DMS79 treated with DMSO at 0.1 percent for 48 hours (cell line): ENCODE results near the gene SRRM2.

Experiments used
- DNase-seq: peaks from one replicate; lab custom pipeline; 2025; lab: John Stamatoyannopoulos, UW

Gene SRRM2

DNA sequence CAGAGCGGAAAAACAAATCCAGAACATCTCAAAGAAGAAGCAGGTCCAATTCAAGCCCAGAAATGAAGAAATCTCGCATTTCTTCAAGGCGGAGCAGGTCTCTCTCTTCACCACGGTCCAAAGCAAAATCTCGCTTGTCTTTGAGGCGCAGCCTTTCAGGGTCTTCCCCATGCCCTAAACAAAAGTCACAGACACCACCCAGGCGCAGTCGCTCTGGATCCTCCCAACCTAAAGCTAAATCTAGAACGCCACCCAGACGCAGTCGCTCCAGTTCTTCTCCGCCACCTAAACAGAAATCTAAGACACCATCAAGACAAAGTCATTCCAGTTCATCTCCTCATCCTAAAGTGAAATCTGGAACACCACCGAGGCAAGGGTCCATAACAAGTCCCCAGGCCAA, 10.3 kb downstream of the SRRM2 start:
- no peak for DNase-seq

DNA sequence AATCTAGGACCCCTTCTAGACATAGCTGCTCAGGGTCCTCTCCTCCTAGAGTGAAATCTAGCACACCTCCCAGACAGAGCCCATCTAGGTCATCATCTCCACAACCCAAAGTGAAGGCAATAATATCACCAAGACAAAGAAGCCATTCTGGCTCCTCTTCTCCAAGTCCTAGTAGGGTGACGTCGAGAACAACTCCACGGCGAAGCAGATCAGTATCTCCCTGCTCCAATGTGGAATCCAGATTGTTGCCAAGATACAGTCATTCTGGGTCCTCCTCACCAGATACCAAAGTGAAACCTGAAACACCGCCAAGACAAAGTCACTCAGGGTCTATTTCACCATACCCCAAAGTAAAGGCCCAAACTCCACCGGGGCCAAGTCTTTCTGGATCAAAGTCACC, 10.7 kb downstream of the SRRM2 start:
- DNase-seq = no peak

DNA sequence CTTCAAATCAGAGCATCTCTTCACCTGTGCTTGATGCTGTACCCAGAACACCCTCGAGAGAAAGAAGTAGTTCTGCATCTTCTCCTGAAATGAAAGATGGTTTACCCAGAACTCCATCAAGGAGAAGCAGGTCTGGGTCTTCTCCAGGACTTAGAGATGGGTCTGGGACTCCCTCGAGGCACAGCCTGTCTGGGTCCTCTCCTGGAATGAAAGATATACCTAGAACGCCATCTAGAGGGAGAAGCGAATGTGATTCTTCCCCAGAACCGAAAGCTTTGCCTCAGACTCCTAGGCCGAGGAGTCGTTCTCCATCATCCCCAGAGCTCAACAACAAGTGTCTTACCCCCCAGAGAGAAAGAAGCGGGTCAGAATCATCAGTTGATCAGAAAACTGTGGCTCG, 12.3 kb downstream of the SRRM2 start:
- DNase-seq = no peak

DNA sequence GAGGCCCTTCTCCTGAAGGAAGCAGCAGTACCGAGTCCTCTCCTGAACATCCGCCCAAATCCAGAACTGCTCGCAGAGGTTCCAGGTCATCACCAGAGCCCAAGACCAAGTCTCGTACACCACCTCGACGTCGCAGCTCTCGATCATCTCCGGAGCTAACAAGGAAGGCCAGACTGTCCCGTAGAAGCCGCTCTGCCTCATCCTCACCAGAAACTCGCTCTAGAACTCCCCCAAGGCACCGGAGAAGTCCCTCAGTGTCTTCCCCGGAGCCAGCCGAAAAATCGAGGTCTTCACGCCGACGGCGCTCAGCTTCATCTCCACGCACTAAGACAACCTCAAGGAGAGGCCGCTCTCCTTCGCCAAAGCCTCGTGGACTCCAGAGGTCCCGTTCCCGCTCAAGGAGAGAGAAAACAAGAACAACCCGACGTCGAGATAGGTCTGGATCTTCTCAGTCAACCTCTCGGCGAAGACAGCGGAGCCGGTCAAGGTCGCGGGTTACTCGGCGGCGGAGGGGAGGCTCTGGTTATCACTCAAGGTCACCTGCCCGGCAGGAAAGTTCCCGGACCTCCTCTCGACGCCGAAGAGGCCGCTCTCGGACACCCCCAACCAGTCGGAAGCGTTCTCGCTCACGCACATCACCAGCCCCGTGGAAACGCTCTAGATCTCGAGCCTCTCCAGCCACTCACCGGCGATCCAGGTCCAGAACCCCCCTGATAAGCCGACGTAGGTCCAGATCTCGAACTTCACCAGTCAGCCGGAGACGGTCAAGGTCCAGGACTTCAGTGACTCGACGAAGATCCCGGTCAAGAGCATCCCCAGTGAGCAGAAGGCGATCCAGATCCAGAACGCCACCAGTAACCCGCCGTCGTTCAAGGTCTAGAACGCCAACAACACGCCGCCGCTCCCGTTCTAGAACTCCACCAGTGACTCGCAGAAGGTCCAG, 13.3 kb downstream of the SRRM2 start:
- no peak for DNase-seq

DNA sequence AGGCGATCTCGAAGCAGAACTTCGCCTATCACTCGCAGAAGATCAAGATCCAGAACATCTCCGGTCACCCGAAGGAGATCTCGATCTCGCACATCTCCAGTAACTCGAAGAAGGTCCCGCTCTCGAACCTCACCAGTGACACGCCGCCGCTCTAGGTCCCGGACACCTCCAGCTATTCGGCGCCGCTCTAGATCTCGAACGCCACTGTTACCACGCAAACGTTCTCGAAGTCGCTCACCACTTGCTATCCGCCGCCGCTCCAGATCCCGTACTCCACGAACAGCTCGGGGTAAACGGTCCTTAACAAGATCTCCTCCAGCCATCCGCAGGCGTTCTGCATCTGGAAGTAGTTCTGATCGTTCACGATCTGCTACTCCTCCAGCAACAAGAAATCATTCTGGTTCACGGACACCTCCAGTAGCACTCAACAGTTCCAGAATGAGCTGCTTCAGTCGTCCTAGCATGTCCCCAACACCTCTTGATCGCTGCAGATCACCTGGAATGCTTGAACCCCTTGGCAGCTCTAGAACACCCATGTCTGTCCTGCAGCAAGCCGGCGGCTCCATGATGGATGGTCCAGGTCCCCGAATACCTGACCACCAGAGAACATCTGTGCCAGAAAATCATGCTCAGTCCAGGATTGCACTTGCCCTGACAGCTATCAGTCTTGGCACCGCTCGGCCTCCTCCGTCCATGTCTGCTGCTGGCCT, 14.1 kb downstream of the SRRM2 start:
- no peak for DNase-seq

DNA sequence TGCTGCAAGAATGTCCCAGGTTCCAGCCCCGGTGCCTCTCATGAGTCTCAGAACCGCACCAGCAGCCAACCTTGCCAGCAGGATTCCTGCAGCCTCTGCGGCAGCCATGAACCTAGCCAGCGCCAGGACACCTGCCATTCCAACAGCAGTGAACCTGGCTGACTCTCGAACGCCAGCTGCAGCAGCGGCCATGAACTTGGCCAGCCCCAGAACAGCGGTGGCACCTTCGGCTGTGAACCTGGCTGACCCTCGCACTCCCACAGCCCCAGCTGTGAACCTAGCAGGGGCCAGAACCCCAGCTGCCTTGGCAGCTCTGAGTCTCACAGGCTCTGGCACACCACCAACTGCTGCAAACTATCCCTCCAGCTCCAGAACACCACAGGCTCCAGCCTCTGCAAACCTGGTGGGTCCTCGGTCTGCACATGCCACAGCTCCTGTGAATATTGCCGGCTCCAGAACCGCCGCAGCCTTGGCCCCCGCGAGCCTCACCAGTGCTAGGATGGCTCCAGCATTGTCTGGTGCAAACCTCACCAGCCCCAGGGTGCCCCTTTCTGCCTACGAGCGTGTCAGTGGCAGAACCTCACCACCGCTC, 14.8 kb downstream of the SRRM2 start:
- no peak for DNase-seq

DNA sequence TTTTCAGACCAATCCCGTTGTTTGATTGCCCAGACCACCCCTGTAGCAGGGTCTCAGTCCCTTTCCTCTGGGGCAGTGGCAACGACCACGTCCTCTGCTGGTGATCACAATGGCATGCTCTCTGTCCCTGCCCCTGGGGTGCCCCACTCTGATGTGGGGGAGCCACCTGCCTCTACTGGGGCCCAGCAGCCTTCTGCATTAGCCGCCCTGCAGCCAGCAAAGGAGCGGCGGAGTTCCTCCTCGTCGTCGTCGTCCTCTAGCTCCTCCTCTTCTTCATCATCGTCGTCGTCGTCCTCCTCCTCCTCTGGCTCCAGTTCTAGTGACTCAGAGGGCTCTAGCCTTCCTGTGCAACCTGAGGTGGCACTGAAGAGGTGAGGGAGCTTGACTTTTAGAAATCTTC, 15.5 kb downstream of the SRRM2 start:
- DNase-seq = no peak

DNA sequence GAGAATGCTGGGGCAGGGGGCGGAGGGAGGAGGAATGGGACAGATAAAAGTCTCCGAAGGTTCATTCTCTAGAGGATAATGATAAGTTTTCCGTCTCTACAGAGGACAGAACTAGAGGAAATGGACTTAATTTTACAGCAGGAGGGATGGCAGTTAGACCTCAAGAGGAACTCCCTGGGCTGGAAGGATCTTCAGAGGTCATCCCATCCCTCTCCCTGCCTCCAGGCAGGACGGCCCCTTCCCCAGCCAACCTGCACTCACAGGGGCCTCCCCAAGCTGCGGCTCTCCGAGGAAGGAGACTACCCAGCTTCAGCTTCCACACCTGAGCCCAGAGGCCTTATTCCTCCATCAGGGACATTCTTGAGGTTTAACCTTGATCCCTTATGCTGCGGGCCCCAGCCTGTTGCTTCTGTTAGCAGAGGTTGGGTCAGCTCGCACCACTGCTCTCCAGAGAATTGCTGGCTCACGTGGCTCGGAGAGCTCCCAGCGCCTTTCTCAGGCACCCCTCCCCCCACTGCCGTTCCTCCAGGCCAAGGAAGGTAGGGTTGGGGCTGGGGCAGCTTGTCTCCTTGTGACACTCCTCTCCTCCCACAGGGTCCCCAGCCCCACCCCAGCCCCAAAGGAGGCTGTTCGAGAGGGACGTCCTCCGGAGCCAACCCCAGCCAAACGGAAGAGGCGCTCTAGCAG, 16.1 kb downstream of the SRRM2 start:
- no peak for DNase-seq

DNA sequence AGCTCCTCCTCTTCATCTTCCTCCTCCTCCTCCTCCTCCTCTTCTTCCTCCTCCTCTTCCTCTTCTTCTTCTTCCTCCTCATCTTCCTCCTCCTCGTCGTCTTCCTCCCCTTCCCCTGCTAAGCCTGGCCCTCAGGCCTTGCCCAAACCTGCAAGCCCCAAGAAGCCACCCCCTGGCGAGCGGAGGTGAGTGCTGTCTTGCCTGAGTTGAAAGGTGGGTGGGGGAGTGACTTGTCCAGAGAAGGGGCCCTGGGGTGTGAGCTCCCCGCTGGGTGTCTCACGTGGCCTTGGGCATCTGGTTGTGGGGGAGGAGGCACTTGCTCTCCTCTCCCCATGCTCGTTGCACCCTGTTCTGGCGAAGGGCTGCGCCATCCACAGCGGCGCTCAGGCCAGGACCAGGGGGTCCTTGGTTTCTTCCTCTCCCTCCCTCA, 16.7 kb downstream of the SRRM2 start:
- DNase-seq = no peak

DNA sequence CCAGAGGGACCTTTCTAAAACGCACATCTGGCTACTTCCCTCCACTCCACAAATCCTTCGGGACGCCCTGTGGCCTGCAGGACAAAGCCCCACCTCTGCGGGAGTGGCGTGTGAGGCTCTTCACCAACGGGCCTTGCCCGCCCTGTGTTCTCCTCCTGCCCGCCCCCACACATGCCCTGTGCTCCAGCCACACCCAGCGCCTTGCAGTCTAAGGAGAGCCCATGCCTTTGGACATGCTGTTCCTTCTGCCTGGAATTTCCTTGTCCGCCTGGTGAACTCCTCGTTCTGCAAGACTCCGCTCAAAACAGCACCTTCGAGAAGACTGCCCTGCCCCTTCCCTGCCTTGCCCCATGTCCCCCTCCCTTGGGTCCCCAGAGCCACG, 17.2 kb downstream of the SRRM2 start:
- DNase-seq = no peak

DNA sequence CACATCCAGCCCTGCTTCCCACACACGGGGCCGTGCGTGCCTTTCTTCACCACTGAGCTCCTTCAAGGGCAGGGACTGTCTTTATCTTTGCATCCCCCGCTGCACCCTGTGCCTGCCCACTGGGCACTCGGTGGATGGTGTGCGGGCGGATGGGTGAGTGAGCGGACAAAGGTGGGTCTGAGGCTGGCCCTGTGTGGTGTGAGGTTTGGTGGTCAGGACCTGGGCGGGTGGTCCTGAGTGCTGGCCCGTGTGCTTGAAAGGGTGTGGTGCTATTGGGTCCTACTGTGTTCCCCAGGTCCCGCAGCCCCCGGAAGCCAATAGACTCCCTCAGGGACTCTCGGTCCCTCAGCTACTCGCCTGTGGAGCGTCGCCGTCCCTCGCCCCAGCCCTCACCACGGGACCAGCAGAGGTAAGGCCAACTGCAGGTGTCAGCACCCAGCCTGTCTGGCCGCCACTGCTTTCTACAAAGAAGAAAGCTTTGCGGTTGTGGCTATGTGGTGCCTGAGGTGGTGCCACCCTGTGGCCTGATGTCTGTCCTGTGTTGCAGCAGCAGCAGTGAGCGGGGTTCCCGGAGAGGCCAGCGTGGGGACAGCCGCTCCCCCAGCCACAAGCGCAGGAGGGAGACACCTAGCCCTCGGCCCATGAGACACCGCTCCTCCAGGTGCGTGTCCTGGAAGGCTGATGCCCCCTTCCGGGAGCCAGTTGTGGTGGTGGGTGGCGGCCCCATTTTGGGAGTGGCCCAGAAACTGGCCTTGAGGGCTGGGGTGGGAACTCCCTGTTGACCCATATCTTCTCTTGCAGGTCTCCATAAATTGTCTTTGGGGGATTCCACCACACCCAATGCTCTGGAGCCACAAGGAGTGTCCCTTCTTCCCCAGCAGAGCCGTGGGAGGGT, 17.9 kb downstream of the SRRM2 start:
- DNase-seq = no peak

DNA sequence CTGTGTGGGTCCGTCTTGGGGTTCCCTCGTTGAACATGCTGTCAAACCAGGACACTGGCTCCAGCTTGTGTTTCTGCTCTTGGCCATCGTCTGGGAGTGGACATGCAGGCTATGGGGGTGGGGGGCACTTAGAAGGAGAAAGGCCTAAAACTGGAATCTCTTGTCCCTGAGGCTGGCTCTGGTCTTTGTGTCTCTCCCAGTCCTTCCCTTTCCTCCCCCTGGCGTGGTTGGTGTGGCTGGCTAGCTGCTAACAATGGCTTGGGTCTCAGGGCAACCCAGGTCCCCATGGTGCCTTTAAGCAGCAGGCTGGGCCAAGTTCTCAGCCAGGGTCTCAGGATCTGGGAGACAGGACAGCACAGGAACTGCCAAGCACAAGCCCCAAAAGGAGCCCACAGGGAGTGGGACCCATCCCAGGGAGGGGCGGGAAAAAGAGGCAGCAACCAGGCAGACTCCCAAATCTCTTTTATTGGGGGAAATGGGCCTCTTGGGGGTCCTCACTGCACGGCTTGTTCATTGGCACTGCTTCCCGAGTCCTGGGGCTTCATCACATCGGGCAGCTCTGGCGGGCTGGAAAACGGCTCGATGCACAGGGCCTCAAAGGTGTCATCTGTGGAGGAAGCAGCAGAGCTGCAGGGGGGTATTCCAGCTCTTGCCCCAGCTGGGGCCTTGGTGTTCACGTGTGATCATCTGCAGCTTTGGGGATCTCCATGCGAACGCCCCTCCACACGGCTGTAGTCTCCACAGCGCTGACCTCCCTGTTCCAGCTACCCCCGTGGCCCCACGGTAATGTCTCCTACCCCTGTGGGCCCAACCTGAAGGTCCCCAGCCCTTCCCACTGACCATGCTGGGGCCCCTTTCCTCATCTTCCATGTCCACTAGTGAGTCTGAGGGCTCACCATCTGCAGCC, 19.3 kb downstream of the SRRM2 start:
- no peak for DNase-seq

DNA sequence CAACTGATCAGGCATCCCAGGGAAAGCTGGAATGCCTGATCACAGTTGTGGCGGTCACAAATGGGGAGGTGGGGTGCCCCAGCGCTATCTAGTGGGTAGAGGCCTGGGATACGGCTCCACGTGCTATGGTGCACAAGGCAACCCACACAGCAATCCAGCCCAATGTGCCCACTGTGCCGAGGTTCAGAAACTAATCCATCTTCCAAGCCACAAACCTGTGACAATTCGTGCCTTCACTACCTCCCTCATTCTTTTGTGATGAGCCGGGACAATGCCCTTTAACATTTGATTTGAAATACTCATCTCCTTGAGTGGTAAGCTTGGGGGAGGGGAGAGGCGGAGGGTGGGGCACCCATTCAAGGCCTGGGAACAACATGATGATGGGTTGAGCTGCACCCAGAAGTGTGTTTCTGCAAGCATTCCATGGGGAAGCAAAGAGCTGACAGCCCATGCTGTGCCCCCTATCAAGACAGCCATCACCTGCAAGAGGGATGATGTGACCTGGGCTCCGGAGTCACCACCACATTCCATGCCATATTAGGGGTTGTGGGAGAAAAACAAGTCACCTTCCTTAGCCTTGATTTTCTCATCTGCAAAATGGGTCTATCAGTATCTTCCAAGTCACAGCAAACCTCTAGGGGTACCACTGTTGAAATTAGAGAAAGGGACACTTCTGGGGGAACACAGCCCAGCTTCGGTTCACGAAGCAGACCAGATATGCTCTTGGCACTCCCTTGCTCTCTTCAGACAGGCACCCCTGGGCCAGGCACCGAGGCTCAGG, 20.9 kb downstream of the SRRM2 start:
- DNase-seq = no peak

DNA sequence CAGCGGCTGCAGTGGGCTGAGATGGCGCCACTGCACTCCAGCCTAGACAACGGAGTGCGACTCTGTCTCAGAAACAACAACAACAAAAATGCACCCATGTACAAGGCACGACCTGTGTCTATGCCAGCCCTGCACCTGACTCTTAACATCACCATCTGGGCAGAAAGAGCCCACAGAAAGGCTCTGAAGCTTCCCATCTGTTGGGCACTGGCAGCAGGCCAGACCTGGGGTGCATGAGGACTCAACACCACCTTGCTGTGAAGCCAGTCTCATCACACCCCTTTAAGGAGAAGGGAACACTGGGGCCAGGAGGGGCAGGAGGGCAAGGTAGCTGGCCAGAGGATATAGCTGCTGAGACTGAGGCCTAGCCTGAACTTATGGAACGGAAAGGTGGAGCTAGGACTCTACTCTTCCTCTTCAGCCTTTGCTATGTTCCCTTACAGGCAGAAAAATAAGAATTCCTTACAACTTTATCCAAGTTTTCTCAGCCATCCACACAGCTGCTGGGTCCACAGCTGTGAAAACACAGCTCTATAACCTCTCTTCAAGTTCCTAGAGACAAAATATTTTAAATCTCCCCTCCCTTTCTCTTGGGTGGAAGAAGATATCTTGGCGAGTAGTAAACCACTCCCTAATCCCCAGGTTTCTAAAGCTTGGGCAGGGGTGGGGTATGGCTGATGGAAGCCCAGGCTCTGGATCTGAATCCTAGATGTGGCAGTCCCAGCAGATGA, 21.9 kb downstream of the SRRM2 start:
- no peak for DNase-seq

DNA sequence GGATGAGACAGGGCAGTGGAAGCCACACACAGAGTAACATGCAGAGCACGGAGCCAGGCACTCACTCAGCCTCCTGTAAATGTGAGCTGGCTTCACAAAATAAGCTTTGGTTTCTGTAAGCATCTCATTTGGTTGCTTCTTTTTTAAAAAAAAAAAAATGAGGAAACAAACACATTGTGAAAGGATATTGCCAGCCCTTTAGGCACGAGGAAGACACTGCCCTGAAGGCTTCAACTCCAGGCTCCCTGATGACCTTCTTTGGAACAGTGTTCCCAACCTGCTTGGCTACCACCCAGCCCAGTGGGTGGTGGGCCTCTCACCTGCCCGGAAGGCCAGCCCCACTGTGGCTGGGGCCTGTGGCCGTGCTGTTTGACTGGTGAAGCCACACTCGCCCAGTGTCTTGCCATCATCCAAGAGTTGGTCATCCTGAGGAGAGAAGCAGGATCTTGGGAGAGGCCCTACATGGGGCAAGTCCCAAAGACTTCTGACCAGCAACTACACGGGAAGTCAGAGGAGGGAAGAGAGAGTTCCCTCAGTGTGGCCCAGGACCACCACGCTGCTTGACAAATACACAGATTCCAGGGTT, 22.8 kb downstream of the SRRM2 start:
- no peak for DNase-seq

DNA sequence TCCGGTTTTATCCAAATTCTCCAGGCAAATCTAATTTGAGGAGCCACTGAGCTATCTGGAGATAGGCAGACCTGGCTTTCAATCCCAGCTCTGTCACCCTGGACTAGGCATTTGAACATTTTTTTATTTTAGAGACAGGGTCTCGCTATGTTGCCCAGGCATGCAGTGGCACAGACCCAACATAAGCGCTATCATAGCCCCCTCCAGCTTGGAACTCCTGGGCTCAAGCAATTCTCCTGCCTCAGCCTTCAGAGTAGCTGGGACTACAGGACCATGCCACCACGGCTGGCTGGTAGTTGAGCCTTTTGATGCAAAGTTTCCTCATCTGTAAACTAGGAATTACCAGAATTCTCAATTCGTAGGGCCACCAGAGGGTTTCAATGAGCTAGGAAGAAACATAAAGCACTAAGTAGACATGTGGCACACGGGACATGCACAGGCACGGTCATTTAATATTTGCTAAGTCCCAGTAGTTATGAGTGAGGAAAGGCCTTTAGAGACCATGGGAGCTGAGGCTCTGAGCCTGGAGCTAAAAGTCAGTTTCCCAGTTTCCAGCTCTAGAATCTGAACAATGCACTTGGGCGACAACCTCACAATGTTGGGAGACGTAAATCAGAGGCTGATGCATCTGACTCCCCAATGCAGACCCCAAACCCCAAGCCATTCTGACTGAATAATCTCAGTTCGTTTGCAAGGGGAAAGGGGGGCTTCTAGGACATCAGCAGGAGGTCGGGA, 23.5 kb downstream of the SRRM2 start:
- DNase-seq = no peak

DNA sequence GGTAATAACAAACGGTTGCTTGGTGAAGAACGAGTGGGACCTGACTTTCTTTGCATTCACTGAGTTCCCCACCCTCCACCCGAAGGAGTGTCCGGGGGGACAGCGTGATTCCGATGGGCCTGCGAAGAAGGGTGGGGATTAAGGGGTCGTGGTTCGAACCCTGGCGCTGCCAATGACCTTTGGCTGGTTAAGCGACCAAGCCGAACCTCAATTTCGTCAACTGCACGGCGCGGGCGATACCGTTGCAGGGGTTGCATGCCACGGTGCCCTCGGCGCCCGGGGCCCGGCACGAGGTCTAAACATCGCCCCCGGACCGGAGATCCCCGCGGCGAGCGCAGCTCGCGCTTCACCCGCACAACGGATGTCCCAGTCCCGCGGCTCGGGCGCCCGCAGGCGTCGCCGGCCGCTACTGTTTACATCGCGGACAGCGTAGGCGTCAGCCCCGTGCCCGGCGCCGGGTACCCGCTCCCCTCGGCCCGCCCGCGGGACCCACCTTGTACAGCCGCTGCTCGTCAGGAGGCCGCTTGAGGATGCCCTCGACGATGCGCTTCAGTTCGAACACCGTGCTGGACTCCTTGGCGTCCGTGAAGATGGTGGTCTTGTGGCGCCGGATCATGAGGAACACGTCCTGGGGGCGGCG, 24.2 kb downstream of the SRRM2 start:
- no peak for DNase-seq
